Measurements from ENCODE around the gene CD37.
"Not testable (repeated sequence)": the region's sequence is repeated elsewhere in the genome, so short reads cannot be mapped to it uniquely, and the experiment has no call there.

CD37 gene

GRCh38 chr19:49335071-49335783, at the start of gene CD37:
Gene CD37, plus strand, starts transcription at chr19:49335406. Its CDS starts 135 bp downstream, at chr19:49335541.
- DNase-seq: no peak

- DNase-seq: no peak
Observed at GRCh38 chr19:49287141-49287770, 48.0 kb upstream of the CD37 start.

- not testable (repeated sequence) for DNase-seq
Observed at GRCh38 chr19:49288205-49288604, 47.0 kb upstream of the CD37 start.

- DNase-seq: not testable (repeated sequence)
Observed at GRCh38 chr19:49289286-49289685, 45.9 kb upstream of the CD37 start.

- no peak for DNase-seq
Observed at GRCh38 chr19:49290517-49290916, 44.7 kb upstream of the CD37 start.

GRCh38 chr19:49294401-49294800, 40.8 kb upstream of the CD37 start:
- no peak for DNase-seq

GRCh38 chr19:49295208-49295880, 39.9 kb upstream of the CD37 start:
- no peak for DNase-seq

GRCh38 chr19:49297403-49297802, 37.8 kb upstream of the CD37 start:
- peak; percentile 38 for DNase-seq

GRCh38 chr19:49298653-49299052, 36.6 kb upstream of the CD37 start:
- DNase-seq: not testable (repeated sequence)

GRCh38 chr19:49301165-49301865, 33.9 kb upstream of the CD37 start:
- peak; percentile 51 for DNase-seq

- no peak for DNase-seq
Observed at GRCh38 chr19:49301866-49302252, 33.3 kb upstream of the CD37 start.

- DNase-seq: not testable (repeated sequence)
Observed at GRCh38 chr19:49306734-49307133, 28.5 kb upstream of the CD37 start.

GRCh38 chr19:49309087-49309486, 26.1 kb upstream of the CD37 start:
- no peak for DNase-seq

- no peak for DNase-seq
Observed at GRCh38 chr19:49315111-49315510, 20.1 kb upstream of the CD37 start.

GRCh38 chr19:49316284-49316683, 18.9 kb upstream of the CD37 start:
- DNase-seq: no peak

GRCh38 chr19:49318296-49318695, 16.9 kb upstream of the CD37 start:
- DNase-seq: no peak

GRCh38 chr19:49324801-49325576, 10.2 kb upstream of the CD37 start, which contains the start of gene SLC6A16:
Gene SLC6A16, minus strand, starts transcription at chr19:49325191. Its CDS starts 13,844 bp downstream, at chr19:49311347.
- no peak for DNase-seq

GRCh38 chr19:49325756-49326155, 9.4 kb upstream of the CD37 start:
- DNase-seq: not testable (repeated sequence)

- DNase-seq: no peak
Observed at GRCh38 chr19:49326165-49326704, 9.0 kb upstream of the CD37 start.

GRCh38 chr19:49327878-49328544, 7.2 kb upstream of the CD37 start:
- peak; percentile 34 for DNase-seq

- DNase-seq: no peak
Observed at GRCh38 chr19:49328741-49329140, 6.5 kb upstream of the CD37 start.

- DNase-seq: not testable (repeated sequence)
Observed at GRCh38 chr19:49331187-49331586, 4.0 kb upstream of the CD37 start.

Data from fibroblast of skin of right biceps (primary cell).